Measurements from ENCODE around the gene SLC10A6.
A peak's percentile ranks its signal among the peaks of the same experiment; 100 is the strongest.

DNA sequence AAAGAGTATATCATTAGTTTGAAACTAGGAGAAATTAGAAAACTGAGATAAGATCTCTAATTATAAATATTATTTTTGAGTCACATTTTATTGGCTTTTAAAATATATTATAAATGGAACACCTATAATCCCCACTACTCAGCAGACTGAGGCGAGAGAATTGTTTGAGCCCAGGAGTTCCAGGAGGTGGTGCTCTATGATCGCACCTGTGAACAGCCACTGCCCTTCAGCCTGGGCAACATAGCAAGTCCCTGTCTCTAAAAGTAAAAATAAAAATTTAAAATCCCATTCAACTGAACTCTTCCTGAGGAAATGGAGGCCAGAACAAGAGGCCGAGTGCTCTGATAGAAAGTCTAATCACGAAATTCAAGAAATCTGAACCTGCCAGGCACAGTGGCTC, 49.4 kb upstream of the SLC10A6 start:
- TF ChIP-seq, protein P1, sequence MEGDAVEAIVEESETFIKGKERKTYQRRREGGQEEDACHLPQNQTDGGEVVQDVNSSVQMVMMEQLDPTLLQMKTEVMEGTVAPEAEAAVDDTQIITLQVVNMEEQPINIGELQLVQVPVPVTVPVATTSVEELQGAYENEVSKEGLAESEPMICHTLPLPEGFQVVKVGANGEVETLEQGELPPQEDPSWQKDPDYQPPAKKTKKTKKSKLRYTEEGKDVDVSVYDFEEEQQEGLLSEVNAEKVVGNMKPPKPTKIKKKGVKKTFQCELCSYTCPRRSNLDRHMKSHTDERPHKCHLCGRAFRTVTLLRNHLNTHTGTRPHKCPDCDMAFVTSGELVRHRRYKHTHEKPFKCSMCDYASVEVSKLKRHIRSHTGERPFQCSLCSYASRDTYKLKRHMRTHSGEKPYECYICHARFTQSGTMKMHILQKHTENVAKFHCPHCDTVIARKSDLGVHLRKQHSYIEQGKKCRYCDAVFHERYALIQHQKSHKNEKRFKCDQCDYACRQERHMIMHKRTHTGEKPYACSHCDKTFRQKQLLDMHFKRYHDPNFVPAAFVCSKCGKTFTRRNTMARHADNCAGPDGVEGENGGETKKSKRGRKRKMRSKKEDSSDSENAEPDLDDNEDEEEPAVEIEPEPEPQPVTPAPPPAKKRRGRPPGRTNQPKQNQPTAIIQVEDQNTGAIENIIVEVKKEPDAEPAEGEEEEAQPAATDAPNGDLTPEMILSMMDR (IDR thresholded peaks at IDR 0.05), result peak in 1 of 4 experiments; percentile 29
- TF ChIP-seq POLR2A (IDR thresholded peaks at IDR 0.05), result no peak
- no peak for TF ChIP-seq POLR2AphosphoS5 (IDR thresholded peaks at IDR 0.05)
